H4 (cell line): ENCODE data around the gene MAML1. TPM values are rescaled to one million over a fixed set of nuclear protein-coding genes. Genes with fewer than 3 reads are reported as not detected.

Experiments
- DNase-seq: peaks from one replicate; pipeline ENCODE4 v3.0.0-alpha.2; 2015; ENCODE audit warnings: low spot score
- total RNA-seq: library from RNA; depleted of rRNA; stranded (reverse); fragments of >200 nt; shearing (Covaris generic); gene quantifications from 2 replicates; pipeline ENCODE4 v1.2.3, GENCODE V29; 2014

MAML1 gene
- total RNA-seq, 1 experiment from 2014 or later: 11.9 TPM

DNA sequence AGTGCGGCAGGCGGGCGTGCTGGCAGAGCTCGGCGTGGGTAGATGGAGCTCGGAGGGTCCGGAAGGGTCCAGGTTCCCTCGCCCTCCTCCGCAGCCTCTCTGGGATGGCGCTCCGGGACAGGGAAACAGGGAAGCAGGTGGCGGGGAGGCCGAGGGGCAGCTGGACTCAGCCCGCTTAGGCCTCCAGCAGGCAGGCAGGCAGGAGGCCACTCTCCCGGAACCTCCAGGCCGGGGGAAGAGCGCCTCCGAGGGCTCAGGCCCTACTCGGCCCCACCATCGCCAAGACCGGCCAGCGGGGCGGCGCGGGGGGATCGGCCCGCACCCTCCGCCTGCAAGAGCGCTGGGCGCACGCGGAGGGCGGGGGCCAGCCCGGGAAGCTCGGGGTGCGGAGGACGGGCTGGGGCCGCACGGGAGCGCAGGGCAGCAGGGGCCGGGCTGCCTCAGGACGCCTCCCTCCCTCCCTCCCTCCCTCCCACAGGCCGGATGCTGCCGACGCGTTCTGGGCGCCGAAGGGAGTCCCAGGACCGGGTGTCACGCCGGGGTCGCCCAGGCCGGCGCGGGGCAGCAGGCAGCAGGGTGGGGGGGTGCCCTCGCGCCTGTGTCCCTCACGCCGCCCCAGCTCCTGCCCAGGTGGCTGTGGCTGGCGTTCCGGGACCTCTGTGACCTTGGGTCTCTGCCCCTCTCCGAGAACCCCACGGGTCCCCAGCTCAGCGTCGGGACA, 73.1 kb downstream of the MAML1 start:
- no peak for DNase-seq

DNA sequence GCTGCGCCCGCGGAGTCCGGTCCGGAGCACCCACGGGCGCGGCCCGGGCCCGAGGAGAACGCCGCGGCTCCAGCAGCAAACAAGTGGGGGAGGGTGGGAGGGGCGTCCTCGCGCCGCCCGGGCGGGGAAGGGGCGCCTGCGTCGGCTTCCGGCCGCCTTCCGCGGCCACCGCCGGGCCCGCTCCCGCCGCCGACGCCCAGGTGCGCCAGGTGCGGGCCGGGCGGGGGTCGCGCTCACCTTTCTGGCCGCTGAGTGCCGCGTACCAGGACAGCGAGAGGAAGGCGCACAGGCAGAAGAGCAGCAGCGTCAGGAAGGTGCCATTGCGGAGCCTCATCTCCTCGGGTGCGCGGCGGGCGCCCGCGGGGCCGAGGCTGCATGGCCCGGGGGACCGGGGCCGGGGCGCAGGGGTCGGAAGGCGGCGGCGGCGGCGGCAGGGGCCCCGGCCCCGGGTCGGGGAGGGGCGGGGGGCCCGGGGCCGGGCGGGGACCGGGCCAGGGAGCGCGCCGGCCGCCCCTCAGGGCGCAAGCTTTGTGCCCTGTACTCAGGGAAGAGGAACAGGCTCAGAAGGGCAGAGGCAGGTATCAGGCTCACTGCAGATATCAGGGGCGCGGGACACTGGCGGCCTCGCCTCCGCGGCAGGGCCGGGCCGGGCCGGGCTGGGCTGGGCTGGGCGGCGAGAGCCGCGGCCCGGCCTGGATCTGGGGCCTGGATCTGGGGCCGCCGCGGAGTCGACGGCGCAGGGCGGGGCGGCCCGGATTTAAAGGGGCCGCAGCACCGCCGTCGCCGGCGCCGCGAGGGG, 73.8 kb downstream of the MAML1 start, which contains the start of gene MGAT4B:
TSS of gene MGAT4B (minus strand) at position 617 of the 799 bp plus-strand sequence. CDS start at position 334, 283 bp downstream.
- DNase-seq: no peak

GRCh38 chr5:179812135-179812825, 79.7 kb downstream of the MAML1 start:
- no peak for DNase-seq

DNA sequence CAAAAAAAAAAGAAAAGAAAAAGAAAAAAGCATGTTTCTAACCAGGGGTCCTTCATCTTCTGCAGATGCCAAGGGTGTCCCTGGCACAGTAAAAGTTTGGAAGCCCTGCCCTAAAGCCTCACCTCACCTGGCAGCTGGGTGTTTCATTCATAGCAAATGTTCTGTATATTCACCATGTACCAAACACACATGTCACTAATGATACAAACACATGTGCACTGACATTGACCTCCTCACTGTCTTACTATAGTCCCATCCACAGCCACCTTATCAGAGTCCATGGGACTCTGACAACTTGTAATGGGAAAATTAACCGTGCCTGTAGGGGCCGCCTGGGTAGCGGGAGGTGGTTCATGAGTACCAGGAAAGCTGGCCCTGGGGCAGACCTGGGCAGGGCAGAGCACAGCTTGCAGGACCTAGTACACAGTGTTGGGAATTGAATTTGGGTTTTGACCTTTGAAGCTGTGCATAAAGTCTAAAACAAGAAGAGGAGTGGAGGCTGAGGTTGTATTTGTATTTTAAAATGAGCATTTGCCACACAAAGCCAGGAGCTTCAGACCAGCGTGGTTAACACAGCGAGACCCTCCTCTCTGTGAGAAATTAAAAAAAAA, 80.5 kb downstream of the MAML1 start:
- no peak for DNase-seq

GRCh38 chr5:179814090-179814489, 81.5 kb downstream of the MAML1 start:
- DNase-seq: no peak

GRCh38 chr5:179815491-179816249, 83.0 kb downstream of the MAML1 start:
- no peak for DNase-seq

DNA sequence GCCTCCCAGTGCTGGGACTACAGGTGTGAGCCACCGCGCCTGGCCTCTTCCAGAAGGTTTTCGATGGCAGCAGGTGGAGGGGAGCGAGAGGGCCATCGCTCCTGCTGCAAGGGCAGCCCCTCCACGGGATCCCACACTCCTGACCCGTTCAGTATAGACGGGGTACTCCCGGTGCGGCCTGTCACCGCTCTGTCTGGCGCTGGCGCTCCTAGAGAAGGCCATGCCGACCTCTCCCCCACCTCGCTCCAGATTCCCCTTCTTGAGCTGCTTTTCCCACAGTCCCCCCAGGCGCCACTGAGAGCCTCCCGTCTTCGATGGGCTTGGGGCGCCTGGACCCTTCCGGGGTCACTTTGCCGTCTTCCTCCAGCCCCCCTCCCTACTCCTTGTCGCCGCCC, 83.8 kb downstream of the MAML1 start:
- DNase-seq: no peak

- DNase-seq: no peak
Observed at GRCh38 chr5:179816796-179817469, 84.3 kb downstream of the MAML1 start.

GRCh38 chr5:179817470-179817840, 84.8 kb downstream of the MAML1 start:
- DNase-seq: no peak

- DNase-seq: no peak
Observed at GRCh38 chr5:179817890-179818745, 85.5 kb downstream of the MAML1 start.

- DNase-seq: peak; percentile 98
Observed at GRCh38 chr5:179818746-179819295, 86.2 kb downstream of the MAML1 start.

DNA sequence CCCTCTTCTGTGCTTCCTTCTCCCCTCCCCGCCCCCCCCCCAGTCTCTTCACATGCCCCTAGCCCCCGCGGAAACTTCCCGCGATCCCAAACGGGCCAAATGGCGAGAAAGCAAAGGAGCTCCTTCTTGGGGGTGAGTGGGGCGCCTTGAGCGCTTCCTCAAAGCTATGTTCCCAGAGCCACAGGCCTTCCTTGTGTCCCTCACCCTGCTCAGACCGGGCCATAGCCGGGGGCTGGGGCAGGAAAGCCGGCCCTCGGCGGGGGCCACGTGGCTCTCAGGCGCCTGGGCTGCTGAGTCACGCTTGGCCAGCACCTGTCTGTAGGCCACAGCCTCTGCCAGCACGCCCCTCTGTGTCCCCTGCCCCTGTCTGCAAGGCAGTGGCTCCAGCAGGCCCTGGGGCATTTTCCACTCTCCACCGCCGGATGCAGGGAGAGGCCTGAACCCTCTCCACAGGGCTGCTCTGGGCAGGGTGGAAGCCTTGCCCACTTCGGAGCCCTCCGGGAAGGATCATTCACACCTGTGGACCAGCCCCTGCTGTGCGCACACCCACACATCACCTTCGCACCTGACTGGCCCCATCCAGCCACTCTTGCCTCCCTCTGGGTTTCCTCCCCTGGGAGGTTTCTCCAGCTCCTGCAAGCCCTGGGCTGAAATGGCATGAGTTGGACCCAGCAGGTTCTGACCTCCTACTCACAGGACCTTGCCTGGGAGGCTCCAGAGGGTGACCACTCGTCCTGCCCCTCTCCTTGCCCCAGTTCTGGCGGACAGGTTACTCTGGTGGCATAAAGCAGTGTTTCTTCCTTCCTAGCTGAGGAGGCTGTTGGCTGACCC, 86.9 kb downstream of the MAML1 start:
- DNase-seq: peak; percentile 93

DNA sequence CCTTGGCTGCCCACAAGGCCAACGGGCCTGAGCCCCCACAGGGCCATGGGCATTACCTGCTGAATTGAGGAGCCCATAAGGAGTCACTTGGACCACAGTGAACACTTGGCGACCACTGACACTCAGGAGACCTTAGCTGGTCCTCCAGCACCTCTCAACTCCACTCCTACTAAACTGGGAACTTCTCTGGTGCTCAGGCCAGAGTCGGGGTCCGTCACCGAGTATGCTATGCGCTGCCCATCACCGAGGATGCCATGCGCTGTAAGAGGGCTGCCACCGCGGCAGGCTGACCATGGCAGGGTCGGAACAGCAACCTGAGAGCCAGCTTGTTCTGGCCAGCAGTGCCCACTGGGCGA, 87.5 kb downstream of the MAML1 start:
- DNase-seq: no peak

GRCh38 chr5:179820483-179821297, 88.1 kb downstream of the MAML1 start, which contains the start of gene SQSTM1:
SQSTM1 (plus strand) TSS chr5:179820905; CDS start chr5:179820937, 32 bp downstream.
- DNase-seq: peak; percentile 86

DNA sequence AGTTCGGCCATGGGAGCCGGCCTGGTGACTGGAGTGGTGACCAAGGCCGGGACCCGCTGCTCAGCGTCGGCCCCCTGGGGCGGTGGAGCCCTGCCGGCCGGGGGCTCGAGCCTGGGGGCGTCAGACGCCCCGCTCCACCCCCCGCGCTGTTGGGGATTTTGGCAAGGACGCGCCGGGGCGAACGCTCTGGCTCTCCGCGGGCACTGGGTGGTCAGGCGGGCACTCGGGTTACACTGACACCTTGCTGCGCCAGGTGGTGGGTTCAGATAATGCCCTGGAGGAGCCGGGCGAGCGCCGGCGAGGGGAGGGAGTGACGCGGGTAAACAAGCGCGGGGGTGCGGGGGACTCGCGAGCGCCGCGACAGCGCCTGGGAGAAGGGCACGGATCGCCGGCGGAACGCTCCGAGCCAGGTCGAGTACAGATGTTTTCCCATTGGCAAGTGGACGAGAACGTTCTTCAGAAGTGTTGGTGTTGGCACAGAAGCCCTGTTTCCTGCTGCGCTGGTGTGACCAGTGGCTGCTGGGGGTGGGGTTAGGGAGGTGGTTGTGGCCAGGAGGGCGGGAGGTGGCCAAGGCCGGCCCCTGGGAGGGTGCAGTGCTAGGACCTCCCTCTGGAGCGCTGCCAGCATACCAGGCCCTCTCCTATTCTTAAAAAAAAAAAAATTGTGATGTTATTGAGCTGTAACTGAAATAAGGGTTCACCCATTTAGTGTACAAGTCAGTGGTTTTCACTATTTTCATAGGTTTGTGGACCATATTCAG, 88.9 kb downstream of the MAML1 start:
- DNase-seq: peak; percentile 97

GRCh38 chr5:179822059-179822432, 89.4 kb downstream of the MAML1 start:
- DNase-seq: no peak

GRCh38 chr5:179822444-179822990, 89.9 kb downstream of the MAML1 start:
- DNase-seq: no peak
